Measurements from ENCODE around the gene HNF4A. TPM values are rescaled to one million over a fixed set of nuclear protein-coding genes. Genes with fewer than 3 reads are reported as not detected.

Gene HNF4A
- total RNA-seq, 4 donors from 2014 or later, result not detected

- TF ChIP-seq EP300 (IDR thresholded peaks at IDR 0.05), result no peak
- no peak for TF ChIP-seq CTCF (IDR thresholded peaks at IDR 0.05)
- TF ChIP-seq POLR2AphosphoS5 (IDR thresholded peaks at IDR 0.05), result no peak
- TF ChIP-seq POLR2A (IDR thresholded peaks at IDR 0.05), result no peak
- H3K4me3 ChIP-seq, result no peak overlapping the region
- H3K27ac ChIP-seq, result no peak overlapping the region
- peaks cover 10% of the 10 kb centered on the region for H3K27me3 ChIP-seq
- WGBS, result 91% methylated on average over 8 of the region's 8 CpGs
- DNase-seq (ENCODE audit: low spot score in 2 of 2), result no peak
- peaks cover 15% of the 10 kb centered on the region for H3K4me1 ChIP-seq
- no peaks in the 10 kb centered on the region for H3K9me3 ChIP-seq
- H3K36me3 ChIP-seq, result no peaks in the 10 kb centered on the region
These were observed 36.7 kb downstream of the HNF4A start for GRCh38 chr20:44392088-44392775.

- H3K36me3 ChIP-seq, result no peaks in the 10 kb centered on the region
- 71% methylated on average over 5 of the region's 5 CpGs for WGBS
These were observed 37.5 kb downstream of the HNF4A start for GRCh38 chr20:44392776-44393607.

GRCh38 chr20:44393608-44394451 is 38.3 kb downstream of the HNF4A start:
- H3K27me3 ChIP-seq, result peaks cover 8% of the 10 kb centered on the region
- DNase-seq (ENCODE audit: low spot score in 2 of 2), result no peak
- H3K4me1 ChIP-seq, result peaks cover 3% of the 10 kb centered on the region
- no peaks in the 10 kb centered on the region for H3K9me3 ChIP-seq
- H3K27ac ChIP-seq, result no peak overlapping the region
- TF ChIP-seq POLR2A (IDR thresholded peaks at IDR 0.05), result no peak
- TF ChIP-seq EP300 (IDR thresholded peaks at IDR 0.05), result no peak
- TF ChIP-seq CTCF (IDR thresholded peaks at IDR 0.05), result no peak
- no peak for TF ChIP-seq POLR2AphosphoS5 (IDR thresholded peaks at IDR 0.05)
- WGBS, result 70% methylated on average over 9 of the region's 9 CpGs
- no peaks in the 10 kb centered on the region for H3K36me3 ChIP-seq
- no peak overlapping the region for H3K4me3 ChIP-seq

More at GRCh38 chr20:44392776-44393607, 37.5 kb downstream of the HNF4A start:
- H3K27me3 ChIP-seq, result peaks cover 10% of the 10 kb centered on the region
- no peaks in the 10 kb centered on the region for H3K9me3 ChIP-seq
- H3K27ac ChIP-seq, result no peak overlapping the region
- no peak for DNase-seq (ENCODE audit: low spot score in 2 of 2)
- no peak overlapping the region for H3K4me3 ChIP-seq
- H3K4me1 ChIP-seq, result peaks cover 12% of the 10 kb centered on the region
- TF ChIP-seq CTCF (IDR thresholded peaks at IDR 0.05) (no peak), POLR2A (IDR thresholded peaks at IDR 0.05) (no peak), POLR2AphosphoS5 (IDR thresholded peaks at IDR 0.05) (no peak), EP300 (IDR thresholded peaks at IDR 0.05) (no peak)

- Histone ChIP-seq H3K27ac (no peak overlapping the region), H3K36me3 (no peaks in the 10 kb centered on the region), H3K4me3 (no peak overlapping the region), H3K9me3 (no peaks in the 10 kb centered on the region), H3K27me3 (peaks cover 10% of the 10 kb centered on the region), H3K4me1 (no peaks in the 10 kb centered on the region)
- 96% methylated on average over 2 of the region's 2 CpGs for WGBS
- no peak for TF ChIP-seq POLR2A (IDR thresholded peaks at IDR 0.05)
- no peak for TF ChIP-seq CTCF (IDR thresholded peaks at IDR 0.05)
- no peak for TF ChIP-seq POLR2AphosphoS5 (IDR thresholded peaks at IDR 0.05)
- TF ChIP-seq EP300 (IDR thresholded peaks at IDR 0.05), result no peak
- DNase-seq (ENCODE audit: low spot score in 2 of 2), result no peak
These were observed 38.9 kb downstream of the HNF4A start for GRCh38 chr20:44394452-44394701.
